Prostate gland (tissue), 2 donors: ENCODE data around the gene HIP1R. TPM values are rescaled to one million over a fixed set of nuclear protein-coding genes. Genes with fewer than 3 reads are reported as not detected.

Experiments used
- DNase-seq: peaks from one replicate; pipeline ENCODE4 v3.0.0-alpha.2; 2019; ENCODE audit warnings: low spot score
- H3K27ac ChIP-seq, 2 donors: fragments of 200-600 bp; sonication (generic); 2 replicates each; pipeline ENCODE4 v1.5.1; 2017 to 2019
- H3K27me3 ChIP-seq: fragments of 200-600 bp; sonication (generic); replicated peaks from 2 replicates; pipeline ENCODE4 v1.5.1; 2019; ENCODE audit not compliant: insufficient read depth
- H3K36me3 ChIP-seq, 2 donors: fragments of 200-600 bp; sonication (generic); 1 replicate in 1 of 2; 2 replicates in 1 of 2; pipeline versions ENCODE4 v1.5.1 to v1.8.1; 2017 to 2019
- H3K4me1 ChIP-seq: fragments of 200-600 bp; sonication (generic); replicated peaks from 2 replicates; pipeline ENCODE4 v1.5.1; 2019
- H3K4me3 ChIP-seq, 2 donors: fragments of 200-600 bp; sonication (generic); 2 replicates each; pipeline ENCODE4 v1.5.1; 2017 to 2019
- H3K9me3 ChIP-seq: fragments of 200-600 bp; sonication (generic); 2 replicates; pipeline ENCODE4 v1.5.1; 2017
- POLR2A ChIP-seq: fragments of 450-650 bp; IDR thresholded peaks from one replicate; pipeline ENCODE4 v1.6.1; 2016; ENCODE audit warnings: antibody characterized with exemption, mild to moderate bottlenecking
- POLR2AphosphoS5 ChIP-seq: sonication (generic); formaldehyde crosslinking; IDR thresholded peaks from one replicate; pipeline ENCODE4 v1.6.1; 2017; ENCODE audit warnings: antibody characterized with exemption
- WGBS: methylation state at CpG from one replicate; pipeline ENCODE4 v1.1.5; 2018; 5-methylcytosine and 5-hydroxymethylcytosine counted together
- intact Hi-C: fragments of 100-400 bp; cut with DNase I; formaldehyde crosslinking; loops from one replicate; pipeline ENCODE4 v1.14.2; 2022
- total RNA-seq, 2 donors: library from RNA; depleted of rRNA; stranded (reverse); fragments of >200 nt; gene quantifications; one replicate each; pipeline ENCODE4 v1.1.0, GENCODE V29; 2016
- TF ChIP-seq, protein P1 (sequence below), 4 experiments: fragments of 200-600 bp in 2 of 4; fragments of 450-650 bp in 2 of 4; sonication (generic) in 2 of 4; IDR thresholded peaks; 1 replicate in 3 of 4; 2 replicates in 1 of 4; pipeline ENCODE4 v1.5.1; 2016 to 2019; ENCODE audit warnings: antibody characterized with exemption in 4 of 4, mild to moderate bottlenecking in 2 of 4, moderate library complexity in 2 of 4

The HIP1R gene
- total RNA-seq, 2 donors from 2014 or later: 45.1 to 79.3 TPM

DNA sequence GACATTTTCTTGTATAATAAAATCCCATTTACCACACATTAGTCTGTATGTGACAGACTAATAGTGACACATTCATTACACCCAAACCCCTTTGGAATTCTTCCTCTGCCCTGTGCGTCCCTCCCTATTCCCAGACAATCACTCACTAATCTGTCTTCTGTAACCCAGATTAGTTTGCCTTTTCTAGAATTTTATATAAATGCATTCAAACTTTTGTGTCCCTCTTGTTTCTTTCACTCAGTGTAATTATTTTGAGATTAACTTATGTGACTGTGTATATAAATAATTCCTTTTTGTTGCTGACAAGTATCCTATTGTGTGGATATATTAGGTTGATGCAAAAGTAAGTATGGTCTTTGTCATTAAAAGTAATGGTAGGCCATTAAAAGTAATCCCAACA lies 27.6 kb upstream of the HIP1R start:
- no peak for DNase-seq
- no peak overlapping the region for H3K27ac ChIP-seq
- no peak for TF ChIP-seq POLR2AphosphoS5
- TF ChIP-seq POLR2A: no peak
- TF ChIP-seq, protein P1, sequence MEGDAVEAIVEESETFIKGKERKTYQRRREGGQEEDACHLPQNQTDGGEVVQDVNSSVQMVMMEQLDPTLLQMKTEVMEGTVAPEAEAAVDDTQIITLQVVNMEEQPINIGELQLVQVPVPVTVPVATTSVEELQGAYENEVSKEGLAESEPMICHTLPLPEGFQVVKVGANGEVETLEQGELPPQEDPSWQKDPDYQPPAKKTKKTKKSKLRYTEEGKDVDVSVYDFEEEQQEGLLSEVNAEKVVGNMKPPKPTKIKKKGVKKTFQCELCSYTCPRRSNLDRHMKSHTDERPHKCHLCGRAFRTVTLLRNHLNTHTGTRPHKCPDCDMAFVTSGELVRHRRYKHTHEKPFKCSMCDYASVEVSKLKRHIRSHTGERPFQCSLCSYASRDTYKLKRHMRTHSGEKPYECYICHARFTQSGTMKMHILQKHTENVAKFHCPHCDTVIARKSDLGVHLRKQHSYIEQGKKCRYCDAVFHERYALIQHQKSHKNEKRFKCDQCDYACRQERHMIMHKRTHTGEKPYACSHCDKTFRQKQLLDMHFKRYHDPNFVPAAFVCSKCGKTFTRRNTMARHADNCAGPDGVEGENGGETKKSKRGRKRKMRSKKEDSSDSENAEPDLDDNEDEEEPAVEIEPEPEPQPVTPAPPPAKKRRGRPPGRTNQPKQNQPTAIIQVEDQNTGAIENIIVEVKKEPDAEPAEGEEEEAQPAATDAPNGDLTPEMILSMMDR (IDR thresholded peaks at IDR 0.05): no peak
- H3K4me3 ChIP-seq: no peak overlapping the region
- no peaks in the 10 kb centered on the region for H3K4me1 ChIP-seq
- H3K27me3 ChIP-seq: no peaks in the 10 kb centered on the region
- no peaks in the 10 kb centered on the region for H3K9me3 ChIP-seq
- H3K36me3 ChIP-seq: no peaks in the 10 kb centered on the region
- intact Hi-C loops: no loop called here
- 100% methylated on average over 1 of the region's 1 CpG for WGBS

DNA sequence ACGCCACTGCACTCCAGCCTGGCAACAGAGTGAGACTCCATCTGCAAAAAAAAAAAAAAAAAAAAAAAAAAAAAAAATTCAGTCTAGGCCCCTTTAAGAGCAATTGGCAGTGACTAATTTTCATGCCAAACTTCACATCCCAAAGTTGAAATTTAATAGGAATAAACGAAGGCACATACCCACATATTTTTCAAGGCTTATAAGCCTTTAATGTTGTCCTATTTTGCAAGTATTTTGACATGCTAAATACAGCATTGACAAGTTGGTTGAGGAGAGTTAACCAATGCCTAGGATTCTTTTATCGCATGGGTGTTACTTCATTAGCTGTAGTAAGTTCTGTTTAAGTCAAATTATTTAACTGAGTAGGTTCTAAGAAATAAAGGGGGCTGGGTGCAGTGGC lies 23.5 kb upstream of the HIP1R start:
- intact Hi-C loops: no loop called here
- H3K36me3 ChIP-seq: no peaks in the 10 kb centered on the region
- H3K9me3 ChIP-seq: no peaks in the 10 kb centered on the region
- DNase-seq: no peak
- no peaks in the 10 kb centered on the region for H3K4me1 ChIP-seq
- H3K27me3 ChIP-seq: no peaks in the 10 kb centered on the region
- no peak for TF ChIP-seq POLR2AphosphoS5
- TF ChIP-seq, protein P1 (IDR thresholded peaks at IDR 0.05): no peak
- no peak for TF ChIP-seq POLR2A
- no peak overlapping the region for H3K27ac ChIP-seq
- no peak overlapping the region for H3K4me3 ChIP-seq
- 63% methylated on average over 3 of the region's 3 CpGs for WGBS

DNA sequence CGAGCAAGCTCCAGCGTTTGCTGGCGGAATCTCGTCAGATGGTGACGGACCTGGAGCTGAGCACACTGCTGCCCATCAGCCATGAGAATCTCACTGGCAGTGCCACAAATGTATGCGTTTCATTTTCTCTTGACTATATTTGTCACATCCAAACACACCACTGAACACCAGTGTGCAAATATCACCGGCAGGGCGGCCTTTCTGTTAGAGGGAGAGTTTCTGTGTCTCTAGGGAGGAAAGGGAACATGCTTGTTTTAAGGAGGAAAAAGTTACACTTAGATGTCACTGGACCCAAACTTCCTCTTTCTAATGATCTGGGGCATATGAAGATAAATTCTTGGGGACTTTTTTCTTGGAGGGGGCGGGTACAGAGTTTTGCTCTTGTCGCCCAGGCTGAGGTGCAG lies 21.9 kb upstream of the HIP1R start:
- TF ChIP-seq, protein P1 (IDR thresholded peaks at IDR 0.05): no peak
- no peak for TF ChIP-seq POLR2AphosphoS5
- TF ChIP-seq POLR2A: no peak
- no peaks in the 10 kb centered on the region for H3K27me3 ChIP-seq
- no peak for DNase-seq
- no peaks in the 10 kb centered on the region for H3K4me1 ChIP-seq
- no peaks in the 10 kb centered on the region for H3K36me3 ChIP-seq
- no peak overlapping the region for H3K27ac ChIP-seq
- 78% methylated on average over 10 of the region's 10 CpGs for WGBS
- intact Hi-C loops: no loop called here
- no peak overlapping the region for H3K4me3 ChIP-seq
- no peaks in the 10 kb centered on the region for H3K9me3 ChIP-seq

DNA sequence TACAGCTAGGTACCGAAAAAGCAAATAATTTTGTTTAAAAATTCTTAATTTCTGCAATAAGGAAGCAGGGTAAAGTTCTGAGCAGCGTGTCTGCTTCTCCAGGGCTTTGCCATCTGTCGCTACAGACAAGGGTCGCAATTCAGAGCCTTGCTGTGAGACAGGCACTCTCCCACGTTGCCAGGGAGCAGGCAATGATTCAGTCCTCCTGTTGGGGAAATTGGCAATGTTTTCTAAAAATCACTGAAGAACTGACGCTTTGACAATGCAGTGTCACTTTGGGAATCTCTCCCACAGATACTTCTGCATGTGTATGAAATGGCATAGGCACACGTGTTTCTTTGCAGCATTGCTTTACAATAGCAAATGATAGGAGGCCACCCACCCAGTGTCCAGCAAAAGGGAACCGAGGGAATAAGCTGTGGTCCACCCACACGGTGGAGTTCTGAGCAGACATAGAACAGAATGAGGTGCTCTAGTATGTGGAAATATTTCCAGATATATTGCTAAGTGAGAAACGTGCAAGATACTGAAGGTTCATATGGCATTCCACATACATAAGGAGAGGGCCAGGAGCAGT lies 16.0 kb upstream of the HIP1R start:
- intact Hi-C loops: no loop called here
- 62% methylated on average over 10 of the region's 10 CpGs for WGBS

DNA sequence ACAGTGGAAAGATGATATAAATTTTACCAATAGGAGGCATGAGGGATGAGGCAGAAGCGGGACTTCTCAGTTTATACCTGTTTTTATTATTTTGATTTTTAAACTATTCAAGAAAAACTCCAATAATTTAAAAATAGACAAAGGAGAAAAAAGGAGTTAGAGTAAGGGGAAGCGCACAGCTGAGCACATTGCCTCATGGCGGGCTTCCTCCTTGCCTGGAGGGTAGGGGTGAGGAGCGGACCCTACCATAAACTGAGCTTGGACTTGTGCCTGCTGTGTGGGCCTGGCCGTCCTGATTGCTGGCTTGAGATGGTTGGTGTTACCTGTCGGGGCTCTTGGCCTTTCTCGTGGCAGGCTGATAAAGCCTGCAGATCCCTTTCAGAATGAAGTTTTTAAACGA lies 15.1 kb upstream of the HIP1R start:
- no peaks in the 10 kb centered on the region for H3K36me3 ChIP-seq
- intact Hi-C loops: no loop called here
- H3K4me3 ChIP-seq: no peak overlapping the region
- 84% methylated on average over 8 of the region's 8 CpGs for WGBS
- H3K9me3 ChIP-seq: no peaks in the 10 kb centered on the region
- H3K27me3 ChIP-seq: no peaks in the 10 kb centered on the region
- TF ChIP-seq POLR2AphosphoS5: no peak
- TF ChIP-seq, protein P1 (IDR thresholded peaks at IDR 0.05): no peak
- no peaks in the 10 kb centered on the region for H3K4me1 ChIP-seq
- DNase-seq: no peak
- no peak overlapping the region for H3K27ac ChIP-seq

More for the DNA sequence above, 16.0 kb upstream of the HIP1R start:
- Histone ChIP-seq H3K4me1 (no peaks in the 10 kb centered on the region), H3K27me3 (no peaks in the 10 kb centered on the region), H3K27ac (no peak overlapping the region), H3K36me3 (no peaks in the 10 kb centered on the region), H3K4me3 (no peak overlapping the region), H3K9me3 (no peaks in the 10 kb centered on the region)
- TF ChIP-seq POLR2A (no peak), POLR2AphosphoS5 (no peak)
- TF ChIP-seq, protein P1 (IDR thresholded peaks at IDR 0.05): no peak
- no peak for DNase-seq
